ENCODE measurements around the gene TLE1. TPM values are rescaled to one million over a fixed set of nuclear protein-coding genes. Genes with fewer than 3 reads are reported as not detected.

The TLE1 gene
- total RNA-seq, 1 experiment from 2014 or later = 79.3 TPM

DNA sequence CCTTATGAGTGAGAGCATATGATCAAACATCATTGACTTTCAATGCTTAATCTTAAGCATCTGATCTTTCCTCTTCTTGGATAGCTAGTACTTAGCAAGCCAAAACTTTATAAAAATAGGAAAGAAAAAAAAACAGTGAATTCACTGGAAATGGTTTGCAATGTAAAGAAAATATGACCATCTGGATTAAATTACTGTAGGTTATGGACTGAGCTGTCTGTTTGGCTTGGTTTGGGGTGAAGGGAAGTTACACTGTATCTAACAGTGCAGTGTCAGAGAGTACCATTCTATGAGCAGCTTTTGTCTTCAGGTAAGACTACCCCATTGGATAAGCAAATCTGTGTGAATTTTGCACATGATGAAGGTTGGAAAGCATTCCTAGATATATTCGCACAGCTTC, 151.4 kb downstream of the TLE1 start:
- Histone ChIP-seq H2BK12ac (ENCODE audit: insufficient read length, low read depth, low read length) (no peak overlapping the region), H4K20me1 (ENCODE audit: control insufficient read depth, insufficient read depth, insufficient read length) (no peaks in the 10 kb centered on the region), H3K23ac (ENCODE audit: insufficient read length, low read depth, low read length) (no peak overlapping the region), H3K9me3 (ENCODE audit: control insufficient read depth, low read depth, low read length) (no peaks in the 10 kb centered on the region), H4K8ac (replicated peaks; ENCODE audit: insufficient read length, low read depth, low read length) (no peak overlapping the region), H3K79me2 (ENCODE audit: insufficient read depth, low read length) (no peaks in the 10 kb centered on the region), H4K91ac (ENCODE audit: insufficient read length, low read depth, low read length) (no peak overlapping the region), H3K4me2 (ENCODE audit: insufficient read depth, insufficient read length, low read length) (no peak overlapping the region), H3K4me1 (ENCODE audit: insufficient read depth, low read length) (no peaks in the 10 kb centered on the region), H3K18ac (ENCODE audit: insufficient read length, low read depth, low read length) (no peak overlapping the region), H2AK5ac (ENCODE audit: insufficient read length, low read length) (no peak overlapping the region), H3K56ac (ENCODE audit: insufficient read length, low read depth, low read length) (no peak overlapping the region), H3T11ph (ENCODE audit: low read length) (no peak overlapping the region), H3K27ac (ENCODE audit: insufficient read length, low read depth, low read length) (no peak overlapping the region), H2BK20ac (ENCODE audit: low read depth, low read length, poor library complexity, severe bottlenecking) (no peak overlapping the region), H3K23me2 (ENCODE audit: insufficient read length, low read depth, low read length, poor library complexity, severe bottlenecking) (no peaks in the 10 kb centered on the region), H3K4ac (ENCODE audit: low read depth, low read length) (no peak overlapping the region), H2AFZ (ENCODE audit: low read length) (no peak overlapping the region), H2BK5ac (ENCODE audit: insufficient read length, low read length) (no peak overlapping the region), H4K5ac (ENCODE audit: insufficient read length, low read depth, low read length) (no peak overlapping the region), H3K9ac (ENCODE audit: extremely low read depth, insufficient read length, low read length) (no peak overlapping the region), H3K79me1 (ENCODE audit: insufficient read depth, low read depth, low read length, poor library complexity, severe bottlenecking) (no peaks in the 10 kb centered on the region), H3K27me3 (ENCODE audit: insufficient read depth, low read length) (no peaks in the 10 kb centered on the region), H2BK15ac (ENCODE audit: low read depth, low read length) (no peak overlapping the region), H2BK120ac (ENCODE audit: low read depth, low read length, poor library complexity, severe bottlenecking) (no peak overlapping the region), H3K14ac (ENCODE audit: insufficient read depth, low read length) (no peak overlapping the region)
- H3K27me3 Mint-ChIP-seq (ENCODE audit: low read depth) = no peaks in the 10 kb centered on the region
- H3K36me3 Mint-ChIP-seq (ENCODE audit: insufficient read depth in 1 of 3, low read depth in 3 of 3) = no peaks in the 10 kb centered on the region
- WGBS (ENCODE audit: extremely low coverage, insufficient read length, low lambda C conversion rate) = no CpG with 5 or more reads among the region's 1 CpG
- H3K27ac Mint-ChIP-seq = no peak overlapping the region
- no peaks in the 10 kb centered on the region for H3K9me3 Mint-ChIP-seq
- no peak for TF ChIP-seq CTCF (conservative IDR thresholded peaks at IDR 0.05)
- peaks cover 13 to 14% of the 10 kb centered on the region in 2 experiments for H3K4me1 Mint-ChIP-seq
- no peak for DNase-seq
- no peak overlapping the region for H3K4me3 Mint-ChIP-seq
